MM.1S (cell line): Measurements from ENCODE around the gene PTGR3.
"Not testable (repeated sequence)": the region's sequence is repeated elsewhere in the genome, so short reads cannot be mapped to it uniquely, and the experiment has no call there.

Experiments
- DNase-seq: peaks from one replicate; pipeline ENCODE4 v3.0.0-alpha.2; 2015
- H2AFZ ChIP-seq: fragments of 300-600 bp; sonication (generic); 2 replicates; pipeline ENCODE4 v1.6.0; 2016; ENCODE audit warnings: antibody characterized with exemption, low read length
- H3F3A ChIP-seq: fragments of 300-600 bp; sonication (generic); 2 replicates; pipeline ENCODE4 v1.6.1; 2016; ENCODE audit warnings: mild to moderate bottlenecking, antibody characterized with exemption, low read length, moderate library complexity, mixed read lengths; ENCODE audit not compliant: insufficient read depth
- H3K27ac ChIP-seq: fragments of 300-600 bp; sonication (generic); 2 replicates; pipeline ENCODE4 v1.5.1; 2016; ENCODE audit warnings: mild to moderate bottlenecking, low read length
- H3K27me3 ChIP-seq: fragments of 300-600 bp; sonication (generic); replicated peaks from 2 replicates; pipeline ENCODE4 v1.6.0; 2016; ENCODE audit warnings: low read length; ENCODE audit not compliant: insufficient read depth
- H3K36me3 ChIP-seq: fragments of 300-600 bp; sonication (generic); replicated peaks from 2 replicates; pipeline ENCODE4 v1.6.1; 2016; ENCODE audit warnings: mild to moderate bottlenecking, low read length, mixed read lengths; ENCODE audit not compliant: insufficient read depth
- H3K4me1 ChIP-seq: fragments of 300-600 bp; sonication (generic); 2 replicates; pipeline ENCODE4 v1.6.1; 2016; ENCODE audit warnings: low read length, mixed read lengths
- H3K4me2 ChIP-seq: fragments of 300-600 bp; sonication (generic); 2 replicates; pipeline ENCODE4 v1.6.0; 2016; ENCODE audit warnings: low read depth, low read length
- H3K4me3 ChIP-seq: fragments of 300-600 bp; sonication (generic); 2 replicates; pipeline ENCODE4 v1.5.1; 2016; ENCODE audit warnings: low read length, mixed read lengths
- H3K79me2 ChIP-seq: fragments of 300-600 bp; sonication (generic); 2 replicates; pipeline ENCODE4 v1.6.1; 2016; ENCODE audit warnings: mixed run types, low read length, mixed read lengths
- H3K9ac ChIP-seq: fragments of 300-600 bp; sonication (generic); 2 replicates; pipeline ENCODE4 v1.6.1; 2016; ENCODE audit warnings: low read length, mixed read lengths
- H3K9me2 ChIP-seq: fragments of 300-600 bp; sonication (generic); replicated peaks from 2 replicates; pipeline ENCODE4 v1.6.1; 2016; ENCODE audit warnings: mild to moderate bottlenecking, low read length, mixed read lengths; ENCODE audit not compliant: insufficient read depth
- H3K9me3 ChIP-seq: fragments of 300-600 bp; sonication (generic); replicated peaks from 2 replicates; pipeline ENCODE4 v1.6.1; 2016; ENCODE audit warnings: mild to moderate bottlenecking, low read length, mixed read lengths; ENCODE audit not compliant: insufficient read depth
- H4K20me1 ChIP-seq: fragments of 300-600 bp; sonication (generic); 2 replicates; pipeline ENCODE4 v1.6.1; 2016; ENCODE audit warnings: mild to moderate bottlenecking, low read length, moderate library complexity, mixed read lengths; ENCODE audit not compliant: insufficient read depth
- EZH2 ChIP-seq: fragments of 300-600 bp; sonication (generic); optimal IDR thresholded peaks from 2 replicates; pipeline ENCODE3; 2017; ENCODE audit warnings: low read depth, mild to moderate bottlenecking, antibody characterized with exemption, low read length, mixed read lengths
- EZH2phosphoT487 ChIP-seq: fragments of 300-600 bp; sonication (generic); IDR thresholded peaks from 2 replicates; pipeline ENCODE4 v1.6.1; 2018; ENCODE audit warnings: antibody characterized with exemption, low read length
- TF ChIP-seq, protein P1 (sequence below): fragments of 300-600 bp; sonication (generic); IDR thresholded peaks from 2 replicates; pipeline ENCODE4 v1.5.1; 2016; ENCODE audit warnings: antibody characterized with exemption, low read length, mixed read lengths

Gene PTGR3

DNA sequence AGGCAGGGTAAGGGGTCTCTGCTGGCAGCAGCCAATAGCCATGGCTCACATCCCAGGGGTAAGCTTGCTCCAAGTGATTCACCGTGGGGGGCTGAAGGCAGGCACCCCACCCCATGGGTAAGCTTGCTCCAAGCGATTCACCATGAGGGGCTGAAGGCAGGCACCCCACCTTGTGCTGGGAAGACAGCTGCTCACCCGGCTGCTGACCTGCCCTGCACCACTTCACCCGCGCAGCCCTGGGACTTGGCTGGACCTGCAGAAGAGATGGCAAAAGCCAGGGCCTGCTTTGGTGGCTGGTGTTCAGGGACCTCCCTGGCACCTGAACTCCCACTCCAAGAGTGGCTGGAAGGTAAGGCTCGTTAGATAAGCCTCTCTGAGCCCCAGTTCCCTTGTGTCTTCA, 19.2 kb downstream of the PTGR3 start:
- Histone ChIP-seq H3F3A (no peaks in the 10 kb centered on the region), H3K4me3 (no peak overlapping the region), H3K27me3 (no peaks in the 10 kb centered on the region), H3K4me1 (no peaks in the 10 kb centered on the region), H3K9me2 (no peaks in the 10 kb centered on the region), H3K4me2 (no peak overlapping the region), H3K9me3 (no peaks in the 10 kb centered on the region), H3K36me3 (no peaks in the 10 kb centered on the region), H3K79me2 (no peaks in the 10 kb centered on the region), H3K9ac (no peak overlapping the region), H4K20me1 (no peaks in the 10 kb centered on the region), H3K27ac (no peak overlapping the region), H2AFZ (no peak overlapping the region)
- TF ChIP-seq, protein P1, sequence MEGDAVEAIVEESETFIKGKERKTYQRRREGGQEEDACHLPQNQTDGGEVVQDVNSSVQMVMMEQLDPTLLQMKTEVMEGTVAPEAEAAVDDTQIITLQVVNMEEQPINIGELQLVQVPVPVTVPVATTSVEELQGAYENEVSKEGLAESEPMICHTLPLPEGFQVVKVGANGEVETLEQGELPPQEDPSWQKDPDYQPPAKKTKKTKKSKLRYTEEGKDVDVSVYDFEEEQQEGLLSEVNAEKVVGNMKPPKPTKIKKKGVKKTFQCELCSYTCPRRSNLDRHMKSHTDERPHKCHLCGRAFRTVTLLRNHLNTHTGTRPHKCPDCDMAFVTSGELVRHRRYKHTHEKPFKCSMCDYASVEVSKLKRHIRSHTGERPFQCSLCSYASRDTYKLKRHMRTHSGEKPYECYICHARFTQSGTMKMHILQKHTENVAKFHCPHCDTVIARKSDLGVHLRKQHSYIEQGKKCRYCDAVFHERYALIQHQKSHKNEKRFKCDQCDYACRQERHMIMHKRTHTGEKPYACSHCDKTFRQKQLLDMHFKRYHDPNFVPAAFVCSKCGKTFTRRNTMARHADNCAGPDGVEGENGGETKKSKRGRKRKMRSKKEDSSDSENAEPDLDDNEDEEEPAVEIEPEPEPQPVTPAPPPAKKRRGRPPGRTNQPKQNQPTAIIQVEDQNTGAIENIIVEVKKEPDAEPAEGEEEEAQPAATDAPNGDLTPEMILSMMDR = no peak
- TF ChIP-seq EZH2 = no peak
- TF ChIP-seq EZH2phosphoT487 = no peak
- DNase-seq = no peak

DNA sequence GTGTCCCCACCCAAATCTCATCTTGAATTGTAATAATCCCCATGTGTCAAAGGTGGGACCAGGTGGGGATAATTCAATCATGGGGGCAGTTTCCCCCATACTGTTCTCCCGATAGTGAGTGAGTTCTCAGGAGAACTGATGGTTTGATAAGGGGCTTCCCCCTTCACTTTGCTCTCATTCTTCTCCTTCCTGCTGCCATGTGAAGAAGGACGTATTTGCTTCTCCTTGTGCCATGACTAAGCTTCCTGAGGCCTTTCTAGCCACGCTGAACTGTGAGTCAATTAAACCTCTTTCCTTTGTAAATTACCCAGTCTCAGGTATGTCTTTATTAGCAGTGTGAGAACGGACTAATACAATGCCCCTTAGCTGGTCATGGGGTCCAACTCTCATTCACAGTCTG, 21.2 kb downstream of the PTGR3 start:
- H3K4me3 ChIP-seq, H3K9me3 ChIP-seq: not testable (repeated sequence)

DNA sequence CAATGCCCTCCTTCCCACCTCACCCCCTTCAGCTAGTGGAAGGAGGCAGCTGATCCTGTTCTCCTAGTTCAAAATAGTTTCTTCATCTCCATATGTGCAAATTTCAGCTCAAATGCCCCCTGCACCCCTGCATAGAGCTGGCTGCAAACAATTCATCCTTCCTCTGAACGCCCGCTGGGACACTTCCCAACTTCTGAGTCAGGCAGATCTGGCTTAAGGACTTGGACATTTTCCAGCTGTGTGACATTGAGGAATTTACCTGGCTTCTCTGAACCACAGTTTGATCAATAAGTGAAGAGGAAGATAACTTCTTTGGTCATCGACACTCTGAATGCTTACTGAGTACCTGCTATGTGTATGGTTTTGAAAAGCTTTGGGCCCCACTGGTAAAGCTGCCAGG, 23.5 kb downstream of the PTGR3 start:
- Histone ChIP-seq H4K20me1 (no peaks in the 10 kb centered on the region), H3K4me2 (no peak overlapping the region), H3F3A (no peaks in the 10 kb centered on the region), H3K79me2 (no peaks in the 10 kb centered on the region), H3K27ac (no peak overlapping the region), H2AFZ (no peak overlapping the region), H3K4me3 (no peak overlapping the region), H3K9ac (no peak overlapping the region), H3K4me1 (no peaks in the 10 kb centered on the region), H3K27me3 (no peaks in the 10 kb centered on the region), H3K9me3 (no peaks in the 10 kb centered on the region), H3K36me3 (no peaks in the 10 kb centered on the region), H3K9me2 (no peaks in the 10 kb centered on the region)
- no peak for DNase-seq
- TF ChIP-seq EZH2 = no peak
- TF ChIP-seq EZH2phosphoT487 = no peak
- TF ChIP-seq, protein P1 = no peak

More for the DNA sequence above, 21.2 kb downstream of the PTGR3 start:
- not testable (repeated sequence) for H2AFZ ChIP-seq, H3K4me1 ChIP-seq, H3K36me3 ChIP-seq, H3K9me2 ChIP-seq, H4K20me1 ChIP-seq, H3F3A ChIP-seq, H3K9ac ChIP-seq, H3K27me3 ChIP-seq, H3K4me2 ChIP-seq, H3K27ac ChIP-seq, H3K79me2 ChIP-seq, DNase-seq

DNA sequence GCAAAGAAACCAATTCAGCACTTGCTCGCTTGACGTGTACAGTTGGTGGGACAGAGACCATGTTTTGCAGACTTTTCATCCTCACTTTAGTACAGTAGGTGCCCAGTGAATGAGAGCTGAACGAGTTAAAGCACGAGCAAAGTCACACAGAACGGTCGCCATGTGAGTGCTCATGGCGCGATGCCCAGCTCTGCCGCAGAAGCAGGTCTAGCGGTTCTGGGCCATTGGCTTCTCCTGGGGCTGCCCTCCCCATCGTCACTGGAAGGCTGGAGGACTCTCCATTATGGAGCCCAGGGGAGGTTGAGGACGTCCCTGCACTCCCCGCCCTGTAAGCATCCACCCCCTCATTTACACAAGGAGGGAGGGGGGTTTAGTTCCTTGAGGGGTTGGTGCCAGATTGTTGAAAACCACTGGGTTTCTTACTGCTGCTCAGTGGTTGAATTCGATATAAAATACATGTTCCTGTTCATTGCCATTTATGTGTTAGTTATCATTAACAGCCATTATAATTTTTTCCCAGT, 24.9 kb downstream of the PTGR3 start:
- DNase-seq = no peak
- Histone ChIP-seq H3K36me3 (no peaks in the 10 kb centered on the region), H3K9ac (no peak overlapping the region), H3F3A (no peaks in the 10 kb centered on the region), H2AFZ (no peak overlapping the region), H3K27ac (no peak overlapping the region), H4K20me1 (no peaks in the 10 kb centered on the region), H3K4me2 (no peak overlapping the region), H3K79me2 (no peaks in the 10 kb centered on the region), H3K4me1 (no peaks in the 10 kb centered on the region), H3K27me3 (no peaks in the 10 kb centered on the region), H3K9me2 (no peaks in the 10 kb centered on the region), H3K9me3 (no peaks in the 10 kb centered on the region), H3K4me3 (no peak overlapping the region)
- no peak for TF ChIP-seq EZH2
- no peak for TF ChIP-seq EZH2phosphoT487
- TF ChIP-seq, protein P1 = no peak
